ENCODE measurements around the gene SMYD3.
"Not testable (repeated sequence)": the region's sequence is repeated elsewhere in the genome, so short reads cannot be mapped to it uniquely, and the experiment has no call there.

The SMYD3 gene

GRCh38 chr1:245740336-245740735 lies 766.7 kb downstream of the SMYD3 start:
- not testable (repeated sequence) for FAIRE-seq

GRCh38 chr1:245730801-245731200 lies 776.3 kb downstream of the SMYD3 start:
- FAIRE-seq, result no peak

GRCh38 chr1:245728035-245728434 lies 779.0 kb downstream of the SMYD3 start:
- FAIRE-seq, result not testable (repeated sequence)

- no peak for FAIRE-seq
Measured at GRCh38 chr1:245721488-245721887, 785.6 kb downstream of the SMYD3 start.

GRCh38 chr1:245718951-245719350 lies 788.1 kb downstream of the SMYD3 start:
- no peak for FAIRE-seq

GRCh38 chr1:245718123-245718522 lies 789.0 kb downstream of the SMYD3 start:
- FAIRE-seq, result no peak

GRCh38 chr1:245717611-245718010 lies 789.5 kb downstream of the SMYD3 start:
- no peak for FAIRE-seq

GRCh38 chr1:245716561-245716960 lies 790.5 kb downstream of the SMYD3 start:
- FAIRE-seq, result no peak

GRCh38 chr1:245715970-245716369 lies 791.1 kb downstream of the SMYD3 start:
- no peak for FAIRE-seq

GRCh38 chr1:245715291-245715701 lies 791.8 kb downstream of the SMYD3 start:
- no peak for FAIRE-seq

GRCh38 chr1:245714027-245714426 lies 793.1 kb downstream of the SMYD3 start:
- not testable (repeated sequence) for FAIRE-seq

- no peak for FAIRE-seq
Measured at GRCh38 chr1:245710961-245711903, 795.8 kb downstream of the SMYD3 start.

GRCh38 chr1:245707941-245708340 lies 799.1 kb downstream of the SMYD3 start:
- FAIRE-seq, result no peak

GRCh38 chr1:245704765-245705164 lies 802.3 kb downstream of the SMYD3 start:
- no peak for FAIRE-seq

- FAIRE-seq, result no peak
Measured at GRCh38 chr1:245704341-245704740, 802.7 kb downstream of the SMYD3 start.

- FAIRE-seq, result no peak
Measured at GRCh38 chr1:245702346-245702745, 804.7 kb downstream of the SMYD3 start.

- FAIRE-seq, result no peak
Measured at GRCh38 chr1:245701631-245702030, 805.4 kb downstream of the SMYD3 start.

GRCh38 chr1:245700631-245701030 lies 806.4 kb downstream of the SMYD3 start:
- FAIRE-seq, result no peak
